HUES6 (cell line): ENCODE results near the gene PAPPA.

Experiments used
- H3K27ac ChIP-seq: 2 replicates; pipeline ENCODE4 v1.7.0; 2013; ENCODE audit warnings: low read depth, mild to moderate bottlenecking, low read length, inconsistent platforms
- H3K27me3 ChIP-seq: 2 replicates; pipeline ENCODE4 v1.6.1; 2013; ENCODE audit warnings: low read length; ENCODE audit not compliant: control insufficient read depth, insufficient read depth
- H3K36me3 ChIP-seq: 2 replicates; pipeline ENCODE4 v1.6.1; 2013; ENCODE audit warnings: low read length; ENCODE audit not compliant: control insufficient read depth, insufficient read depth
- H3K4me1 ChIP-seq: 2 replicates; pipeline ENCODE4 v1.6.1; 2013; ENCODE audit warnings: low read length; ENCODE audit not compliant: control insufficient read depth, insufficient read depth
- H3K4me3 ChIP-seq: 2 replicates; pipeline ENCODE4 v1.5.1; 2013; ENCODE audit warnings: low read depth, low read length
- H3K9ac ChIP-seq: one replicate; pipeline ENCODE4 v1.6.1; 2013; ENCODE audit warnings: mild to moderate bottlenecking, low read length
- H3K9me3 ChIP-seq: 2 replicates; pipeline ENCODE4 v1.6.1; 2013; ENCODE audit warnings: low read depth, low read length; ENCODE audit not compliant: control insufficient read depth, insufficient read depth

PAPPA gene

GRCh38 chr9:116298249-116298648, 144.7 kb downstream of the PAPPA start:
- H3K27ac ChIP-seq: no peak overlapping the region
- H3K4me3 ChIP-seq: no peak overlapping the region
- H3K9me3 ChIP-seq: no peaks in the 10 kb centered on the region
- peaks cover 3% of the 10 kb centered on the region for H3K4me1 ChIP-seq
- H3K36me3 ChIP-seq: no peaks in the 10 kb centered on the region
- peaks cover 12% of the 10 kb centered on the region; the same call in 1 of the 2 replicates for H3K27me3 ChIP-seq
- H3K9ac ChIP-seq: no peak overlapping the region

- no peak overlapping the region for H3K27ac ChIP-seq
- no peak overlapping the region for H3K9ac ChIP-seq
- H3K4me3 ChIP-seq: no peak overlapping the region
- peaks cover 12% of the 10 kb centered on the region; the same call in 1 of the 2 replicates for H3K27me3 ChIP-seq
- H3K36me3 ChIP-seq: no peaks in the 10 kb centered on the region
- H3K9me3 ChIP-seq: no peaks in the 10 kb centered on the region
- H3K4me1 ChIP-seq: peaks cover 10% of the 10 kb centered on the region
Observed at GRCh38 chr9:116298878-116299391, 145.3 kb downstream of the PAPPA start.

- Histone ChIP-seq H3K27me3 (peaks cover 12% of the 10 kb centered on the region; the same call in 1 of the 2 replicates), H3K27ac (no peak overlapping the region)
Observed at GRCh38 chr9:116300360-116300870, 146.8 kb downstream of the PAPPA start.

GRCh38 chr9:116303270-116303669, 149.7 kb downstream of the PAPPA start:
- H3K9me3 ChIP-seq: no peaks in the 10 kb centered on the region
- no peaks in the 10 kb centered on the region for H3K36me3 ChIP-seq
- H3K27ac ChIP-seq: no peak overlapping the region
- H3K27me3 ChIP-seq: peaks cover 9% of the 10 kb centered on the region; the same call in 1 of the 2 replicates
- no peak overlapping the region for H3K9ac ChIP-seq
- peaks cover 29% of the 10 kb centered on the region for H3K4me1 ChIP-seq
- H3K4me3 ChIP-seq: no peak overlapping the region

More at GRCh38 chr9:116300360-116300870, 146.8 kb downstream of the PAPPA start:
- H3K4me3 ChIP-seq: no peak overlapping the region
- H3K4me1 ChIP-seq: peaks cover 24% of the 10 kb centered on the region
- no peak overlapping the region for H3K9ac ChIP-seq
- H3K9me3 ChIP-seq: no peaks in the 10 kb centered on the region
- H3K36me3 ChIP-seq: no peaks in the 10 kb centered on the region

- Histone ChIP-seq H3K4me3 (no peak overlapping the region), H3K9me3 (no peaks in the 10 kb centered on the region), H3K9ac (no peak overlapping the region), H3K36me3 (no peaks in the 10 kb centered on the region), H3K4me1 (peaks cover 29% of the 10 kb centered on the region), H3K27me3 (peaks cover 2% of the 10 kb centered on the region; the same call in 1 of the 2 replicates), H3K27ac (no peak overlapping the region)
Observed at GRCh38 chr9:116303886-116304538, 150.4 kb downstream of the PAPPA start.

- no peaks in the 10 kb centered on the region for H3K36me3 ChIP-seq
- no peaks in the 10 kb centered on the region for H3K27me3 ChIP-seq
- no peaks in the 10 kb centered on the region for H3K9me3 ChIP-seq
- no peak overlapping the region for H3K27ac ChIP-seq
- H3K4me1 ChIP-seq: peaks cover 30% of the 10 kb centered on the region
- no peak overlapping the region for H3K4me3 ChIP-seq
- no peak overlapping the region for H3K9ac ChIP-seq
Observed at GRCh38 chr9:116304761-116305160, 151.2 kb downstream of the PAPPA start.

GRCh38 chr9:116308076-116308475, 154.5 kb downstream of the PAPPA start:
- H3K4me3 ChIP-seq: no peak overlapping the region
- H3K27me3 ChIP-seq: no peaks in the 10 kb centered on the region
- no peak overlapping the region for H3K27ac ChIP-seq
- H3K9ac ChIP-seq: no peak overlapping the region
- no peaks in the 10 kb centered on the region for H3K36me3 ChIP-seq
- peaks cover 33% of the 10 kb centered on the region for H3K4me1 ChIP-seq
- H3K9me3 ChIP-seq: no peaks in the 10 kb centered on the region

- H3K27ac ChIP-seq: no peak overlapping the region
- H3K9ac ChIP-seq: no peak overlapping the region
- H3K36me3 ChIP-seq: no peaks in the 10 kb centered on the region
- no peaks in the 10 kb centered on the region for H3K9me3 ChIP-seq
- H3K4me1 ChIP-seq: peaks cover 13% of the 10 kb centered on the region
- H3K27me3 ChIP-seq: no peaks in the 10 kb centered on the region
- H3K4me3 ChIP-seq: no peak overlapping the region
Observed at GRCh38 chr9:116309900-116310611, 156.5 kb downstream of the PAPPA start.

- peaks cover 10% of the 10 kb centered on the region; the same call in 1 of the 2 replicates for H3K27me3 ChIP-seq
- peaks cover 5% of the 10 kb centered on the region; the same call in 1 of the 2 replicates for H3K4me1 ChIP-seq
- no peaks in the 10 kb centered on the region for H3K36me3 ChIP-seq
- H3K27ac ChIP-seq: no peak overlapping the region
- H3K4me3 ChIP-seq: no peak overlapping the region
- H3K9me3 ChIP-seq: no peaks in the 10 kb centered on the region
- no peak overlapping the region for H3K9ac ChIP-seq
Observed at GRCh38 chr9:116312221-116312620, 158.6 kb downstream of the PAPPA start.

GRCh38 chr9:116313638-116314037, 160.0 kb downstream of the PAPPA start:
- Histone ChIP-seq H3K36me3 (no peaks in the 10 kb centered on the region), H3K9me3 (no peaks in the 10 kb centered on the region), H3K4me3 (no peak overlapping the region), H3K27ac (no peak overlapping the region), H3K9ac (no peak overlapping the region), H3K4me1 (peaks cover 6% of the 10 kb centered on the region), H3K27me3 (peaks cover 10% of the 10 kb centered on the region; the same call in 1 of the 2 replicates)

- Histone ChIP-seq H3K9me3 (no peaks in the 10 kb centered on the region), H3K27me3 (peaks cover 10% of the 10 kb centered on the region; the same call in 1 of the 2 replicates), H3K27ac (no peak overlapping the region), H3K4me3 (no peak overlapping the region), H3K4me1 (peaks cover 12% of the 10 kb centered on the region; the same call in 1 of the 2 replicates), H3K36me3 (no peaks in the 10 kb centered on the region), H3K9ac (no peak overlapping the region)
Observed at GRCh38 chr9:116316246-116316645, 162.7 kb downstream of the PAPPA start.
